ENCODE measurements around the gene ZNF846.

DNA sequence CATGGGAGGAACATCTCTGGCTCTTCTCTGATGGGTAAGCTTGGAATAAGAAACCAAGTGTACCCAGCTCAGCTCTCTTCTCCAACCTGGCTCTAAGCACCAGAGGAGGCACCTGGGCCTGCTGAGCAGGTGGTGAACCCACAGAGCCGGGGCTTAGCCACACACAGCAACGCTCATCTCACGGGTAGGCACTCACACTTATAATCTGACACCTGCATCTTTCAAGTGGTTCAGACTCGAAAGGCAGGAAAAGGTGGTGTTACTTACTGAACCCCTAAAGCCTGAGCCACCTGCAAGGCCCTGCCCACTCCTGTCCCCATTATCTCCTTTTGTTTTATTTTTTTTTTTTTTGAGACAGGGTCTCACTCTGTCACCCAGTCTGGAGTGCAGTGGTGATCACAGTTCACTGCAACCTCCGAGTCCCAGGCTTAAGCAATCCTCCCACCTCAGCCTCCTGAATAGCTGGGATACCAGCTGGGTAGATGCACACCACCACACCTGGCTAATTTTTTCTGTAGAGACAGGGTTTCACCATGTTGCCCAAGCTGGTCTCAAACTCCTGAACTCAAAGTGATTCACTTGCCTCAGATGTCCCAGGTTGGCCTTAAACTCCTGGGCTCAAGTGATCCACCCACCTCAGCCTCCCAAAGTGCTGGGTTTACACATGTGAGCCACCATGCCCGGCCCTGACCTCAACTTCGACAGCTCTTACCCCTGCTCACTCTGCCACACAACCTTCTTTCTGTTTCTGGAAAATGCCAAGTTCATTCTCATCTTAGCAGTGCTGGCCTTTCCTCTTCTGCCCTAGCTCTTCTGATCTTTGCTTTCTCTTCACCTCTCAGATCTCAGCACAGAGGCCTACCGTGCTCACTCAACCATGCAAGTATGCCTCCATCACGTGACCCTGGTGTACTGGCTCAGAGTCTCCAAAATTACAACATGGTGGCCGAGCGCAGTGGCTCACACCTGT, 40.6 kb upstream of the ZNF846 start:
- TF ChIP-seq ZNF10 (tag by site-specific recombination; IDR thresholded peaks at IDR 0.05) (no peak), CTCF (tag by site-specific recombination; IDR thresholded peaks at IDR 0.05) (no peak)
